GM19351 (cell line): ENCODE results near the gene CPLANE2.
"Not testable (repeated sequence)": the region's sequence is repeated elsewhere in the genome, so short reads cannot be mapped to it uniquely, and the experiment has no call there.

ENCODE experiments used
- ATAC-seq: cut with Tn5 transposase; IDR thresholded peaks from one replicate; pipeline ENCODE4 v1.9.1; 2021; ENCODE audit warnings: mild to moderate bottlenecking, moderate library complexity; ENCODE audit not compliant: unreplicated experiment

Gene CPLANE2

DNA sequence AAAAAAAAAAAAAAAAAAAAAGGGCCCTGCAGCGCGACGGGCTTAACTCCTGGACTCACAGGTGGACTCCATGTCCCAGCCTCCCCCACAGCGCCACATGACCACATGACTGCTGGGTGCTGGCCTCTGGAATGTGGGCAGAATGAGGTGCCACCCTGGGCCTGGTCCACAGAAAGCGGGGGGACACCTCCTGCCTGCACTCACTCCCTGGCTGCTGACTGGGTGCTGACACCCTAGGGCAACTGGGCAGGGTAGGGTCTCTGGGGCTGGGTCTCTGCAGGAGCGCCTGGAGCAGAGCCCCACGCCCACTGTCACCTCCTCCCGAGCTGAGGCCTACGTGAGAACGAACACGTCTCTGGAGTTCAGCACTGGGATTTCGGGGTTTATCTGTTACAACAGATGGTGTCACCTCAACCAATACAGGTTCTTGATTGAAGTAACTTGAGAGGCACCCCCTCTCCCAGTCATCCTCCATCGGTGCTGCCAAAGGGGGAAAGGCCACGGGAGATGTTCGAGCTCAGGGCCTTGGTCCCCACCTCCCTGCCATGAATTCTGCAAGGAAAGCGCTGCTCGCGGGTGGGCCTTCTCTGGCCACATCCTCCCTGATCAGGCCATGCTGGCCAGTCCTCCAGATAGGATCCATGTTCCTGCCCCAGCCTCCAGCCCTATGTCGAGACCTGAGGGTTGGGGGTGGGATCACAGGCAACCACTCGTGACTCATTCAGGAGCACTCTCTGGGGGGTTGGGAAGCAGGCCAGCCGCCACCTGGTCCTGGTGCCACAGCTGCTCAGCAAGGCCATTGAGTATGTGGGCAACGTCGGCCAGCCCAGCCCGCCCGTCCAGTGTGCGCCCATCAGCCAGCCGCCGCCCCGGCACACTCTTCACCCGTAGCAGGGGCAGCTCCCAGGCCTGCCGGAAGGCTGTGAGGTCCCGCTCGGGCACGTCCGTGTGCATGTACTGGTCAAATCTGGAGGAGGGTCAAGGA lies 5.4 kb downstream of the CPLANE2 start:
- no peak for ATAC-seq

DNA sequence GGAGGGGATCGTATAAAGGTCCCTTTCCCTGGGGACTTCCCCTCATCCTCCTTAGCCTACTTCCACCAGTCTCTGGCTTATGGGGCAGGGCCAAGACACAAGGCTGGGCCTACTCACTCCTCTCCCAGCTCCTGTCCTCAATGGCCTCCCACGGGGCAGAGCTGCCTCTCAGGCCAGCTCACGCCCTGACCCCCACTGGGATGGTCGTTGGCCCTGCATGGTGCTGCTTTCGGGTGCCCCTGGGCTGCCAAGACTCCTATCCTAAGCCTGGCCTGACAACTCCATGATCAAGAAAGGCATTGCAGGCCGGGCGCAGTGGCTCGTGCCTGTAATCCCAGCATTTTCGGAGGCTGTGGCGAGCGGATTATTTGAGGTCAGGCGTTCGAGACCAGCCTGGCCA lies 6.2 kb downstream of the CPLANE2 start:
- ATAC-seq = no peak

DNA sequence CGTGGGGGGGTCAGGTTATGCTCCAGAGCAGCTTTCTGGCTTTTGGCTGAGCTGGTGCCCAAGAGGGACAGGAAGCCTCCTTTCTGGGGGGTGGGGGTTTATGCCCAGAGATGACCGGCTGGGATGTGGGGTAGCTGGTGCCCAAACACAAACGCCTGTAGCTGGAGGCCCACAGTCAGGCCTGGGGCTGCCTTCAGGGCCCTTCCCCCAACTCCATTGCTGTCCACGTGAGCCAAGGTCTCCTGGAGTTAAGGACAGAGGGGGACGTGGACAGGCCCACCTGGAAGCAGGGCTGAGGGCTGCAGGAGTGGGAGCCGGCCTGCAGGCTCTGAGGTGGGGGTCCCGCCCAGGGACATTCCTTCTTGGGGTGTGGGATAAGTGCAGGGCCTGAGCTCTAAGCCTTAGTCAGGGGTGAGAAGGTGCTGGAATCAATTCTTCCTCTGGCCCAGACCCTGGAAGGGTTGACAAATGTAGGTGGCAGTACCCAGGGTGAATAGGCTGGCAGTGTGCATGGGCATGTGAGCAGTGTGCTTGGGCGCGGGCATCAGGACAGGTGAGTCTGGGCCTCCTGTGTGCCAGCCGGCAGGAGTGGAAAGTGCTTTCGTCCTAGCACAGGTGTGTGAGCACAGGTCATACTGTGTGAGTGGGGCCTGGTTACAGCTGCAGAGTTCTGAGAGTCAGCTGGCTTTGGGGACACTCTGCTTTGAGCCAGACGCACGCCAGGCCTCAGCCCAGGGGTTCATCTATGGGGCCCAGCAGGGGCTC lies 6.8 kb downstream of the CPLANE2 start:
- no peak for ATAC-seq

DNA sequence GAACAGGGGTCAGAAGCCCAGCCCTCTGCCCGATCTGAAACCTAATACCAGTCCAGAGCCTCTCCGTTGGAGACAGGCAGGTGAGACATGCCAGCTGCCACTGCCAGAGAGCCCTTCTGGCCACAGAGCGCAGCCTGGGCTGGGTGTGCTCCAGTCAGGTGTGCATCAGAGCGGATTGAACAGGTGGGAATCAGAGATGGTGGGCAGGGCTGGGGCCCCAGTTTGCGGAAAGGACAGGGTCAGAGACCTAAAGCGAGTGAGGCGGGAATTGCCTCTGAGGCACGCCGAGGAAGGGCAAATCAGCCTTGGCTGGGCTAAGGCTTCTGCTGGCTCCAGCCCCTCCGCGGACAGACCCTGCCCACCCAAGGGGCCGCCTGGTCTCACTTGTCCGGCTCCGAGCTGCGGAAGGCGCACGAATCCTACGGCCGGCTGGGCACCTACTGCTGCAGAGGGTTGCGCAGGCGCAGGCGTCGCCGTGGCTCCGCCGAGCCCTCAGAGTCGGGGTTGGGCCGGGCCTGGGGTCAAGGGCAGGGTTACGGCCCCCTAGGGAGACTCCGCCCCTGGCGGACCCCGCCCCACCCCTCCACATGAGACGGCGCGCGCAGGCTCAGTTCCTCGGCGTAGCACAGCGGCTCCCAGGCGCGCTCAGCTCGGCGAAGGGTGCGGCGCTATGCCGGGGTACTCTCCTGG lies 10.3 kb downstream of the CPLANE2 start:
- no peak for ATAC-seq

DNA sequence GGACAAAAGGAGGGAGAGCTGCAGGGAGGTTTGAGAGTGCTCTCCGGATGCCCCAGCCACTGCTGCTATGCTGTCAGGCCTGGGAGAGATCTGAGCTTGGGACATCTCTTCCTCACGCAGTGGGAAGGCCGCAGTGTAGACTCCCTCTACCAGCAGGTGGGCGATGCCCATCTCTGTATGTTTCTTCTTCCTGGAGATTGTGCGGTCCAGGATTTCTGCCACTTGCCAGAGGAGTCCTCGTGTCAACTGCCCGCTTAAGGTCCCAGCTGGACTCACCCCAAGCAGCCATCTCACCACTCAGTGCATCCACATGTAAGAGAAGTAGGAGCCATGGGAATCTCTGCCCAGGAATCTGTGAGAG lies 10.9 kb downstream of the CPLANE2 start:
- ATAC-seq = no peak

DNA sequence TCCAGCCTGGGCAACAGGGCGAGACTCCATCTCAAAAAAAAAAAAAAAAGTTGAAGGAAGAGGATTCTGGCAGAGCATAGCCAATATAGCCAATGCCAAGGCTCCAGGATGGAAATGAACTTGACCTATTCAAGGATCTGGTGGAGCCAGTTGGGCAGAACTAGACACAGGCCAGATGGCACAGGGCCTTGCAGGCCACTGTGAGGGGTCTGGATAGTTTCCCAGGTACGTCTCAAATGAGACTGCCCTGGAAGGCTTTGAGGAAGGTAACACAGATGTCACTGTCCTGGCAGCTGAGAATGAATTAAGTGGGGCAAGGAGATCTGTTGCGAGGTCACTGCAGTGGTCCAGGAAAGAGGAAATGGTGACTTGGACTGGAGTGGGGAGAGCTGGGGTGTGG lies 12.5 kb downstream of the CPLANE2 start:
- no peak for ATAC-seq

DNA sequence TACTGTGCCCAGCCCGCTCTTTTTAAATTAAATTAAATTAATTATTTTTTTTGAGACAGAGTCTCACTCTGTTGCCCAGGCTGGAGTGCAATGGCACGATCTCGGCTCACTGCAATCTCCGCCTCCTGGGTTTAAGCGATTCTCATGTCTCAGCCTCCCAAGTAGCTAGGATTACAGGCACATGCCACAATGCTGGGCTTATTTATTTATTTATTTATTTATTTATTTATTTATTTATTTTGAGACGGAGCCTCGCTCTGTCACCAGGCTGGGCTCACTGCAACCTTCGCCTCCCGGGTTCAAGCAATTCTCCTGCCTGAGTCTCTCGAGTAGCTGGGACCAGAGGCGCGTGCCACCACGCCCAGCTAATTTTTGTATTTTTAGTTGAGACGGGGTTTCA lies 14.3 kb downstream of the CPLANE2 start:
- ATAC-seq = not testable (repeated sequence)

DNA sequence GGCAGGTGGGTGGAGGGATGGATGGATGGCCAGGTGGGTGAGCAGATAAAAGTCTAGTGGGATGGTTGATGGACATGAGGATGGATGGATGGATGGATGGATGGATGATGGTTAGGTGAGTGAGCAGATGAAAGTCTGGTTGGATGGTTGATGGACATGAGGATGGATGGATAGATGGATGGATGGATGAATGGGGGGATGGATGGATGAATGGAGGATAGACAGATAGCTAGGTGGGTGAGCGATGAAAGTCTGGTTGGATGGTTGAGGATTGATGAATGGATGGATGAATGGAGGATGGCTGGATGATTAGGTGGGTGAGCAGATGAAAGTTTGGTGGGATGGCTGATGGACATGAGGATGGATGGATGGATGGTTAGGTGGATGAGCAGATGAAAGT lies 15.5 kb downstream of the CPLANE2 start:
- ATAC-seq = no peak

DNA sequence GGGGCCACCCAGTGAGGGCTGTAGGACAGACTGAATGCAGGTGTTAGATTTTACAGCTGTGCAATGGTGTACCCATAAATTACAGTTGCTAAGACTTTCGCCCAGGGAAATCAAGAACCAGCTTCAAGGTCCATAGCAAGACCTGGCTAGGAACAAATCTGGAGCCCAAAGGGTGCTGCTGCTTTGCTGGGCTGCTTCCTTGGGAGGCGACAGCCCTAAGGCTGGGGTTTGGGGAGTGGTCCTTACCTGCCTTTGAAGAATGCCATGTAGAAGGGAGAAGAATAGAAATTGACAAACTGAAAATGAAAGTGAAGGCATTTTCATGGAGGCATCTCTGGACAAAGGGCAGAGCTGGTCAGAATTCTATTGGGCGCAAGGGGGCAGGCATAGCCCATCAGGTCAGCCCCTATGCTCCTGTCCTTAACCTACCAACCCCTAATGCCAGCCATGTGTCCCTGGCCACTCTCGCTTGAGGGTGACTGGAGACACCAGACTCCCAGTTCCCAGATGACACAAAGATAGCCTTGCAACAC lies 16.9 kb downstream of the CPLANE2 start:
- no peak for ATAC-seq

DNA sequence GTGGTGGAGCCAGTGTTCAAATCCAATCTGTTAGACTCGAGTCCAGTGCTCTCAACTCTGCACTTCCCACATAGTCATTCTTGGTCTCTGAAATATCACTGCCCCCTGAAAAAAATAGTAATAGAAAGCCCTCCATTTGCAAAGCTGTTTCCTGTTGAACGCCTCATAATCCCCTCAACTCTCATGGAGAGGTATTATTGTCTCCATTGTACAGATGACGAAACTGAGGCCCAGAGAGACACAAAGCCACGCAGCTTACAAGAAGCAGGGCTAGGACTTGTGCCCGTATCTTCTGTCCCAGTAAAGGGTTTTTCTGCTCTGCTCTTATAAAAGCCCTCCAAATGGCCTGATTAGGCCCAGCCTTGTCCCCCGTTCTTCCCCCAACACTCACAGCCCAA lies 18.3 kb downstream of the CPLANE2 start:
- ATAC-seq = no peak

DNA sequence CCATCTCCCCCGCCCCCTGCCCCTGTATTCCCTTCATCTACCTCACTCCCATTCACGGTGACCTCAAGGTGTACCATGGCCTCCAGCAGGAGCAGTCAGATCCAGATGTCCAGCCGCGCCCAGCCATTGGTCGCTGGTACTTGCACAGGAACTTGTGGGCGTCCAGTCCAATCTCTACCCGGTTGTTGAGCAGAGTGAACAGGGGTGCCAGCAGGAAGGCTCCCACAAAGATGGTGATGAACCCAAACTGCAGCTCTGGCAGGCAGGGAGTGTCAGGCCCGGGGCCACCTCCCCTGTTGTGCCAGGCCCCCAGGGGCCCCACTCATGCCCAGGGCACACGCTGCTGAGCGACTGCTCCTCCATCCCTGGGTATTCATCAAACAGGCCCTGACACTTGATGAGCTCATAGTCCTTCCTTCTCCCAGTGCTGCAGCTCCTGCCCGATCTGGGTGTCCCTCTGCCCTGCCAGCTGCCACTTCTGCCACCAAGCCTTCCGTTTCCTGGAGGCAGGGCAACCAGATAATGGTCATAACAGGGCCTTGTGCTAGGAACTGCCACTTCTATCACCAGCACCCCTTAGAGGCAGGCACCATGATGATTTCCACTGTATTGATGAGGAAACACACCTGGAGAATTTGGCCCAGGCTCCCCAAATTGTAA lies 18.8 kb downstream of the CPLANE2 start:
- ATAC-seq = no peak

DNA sequence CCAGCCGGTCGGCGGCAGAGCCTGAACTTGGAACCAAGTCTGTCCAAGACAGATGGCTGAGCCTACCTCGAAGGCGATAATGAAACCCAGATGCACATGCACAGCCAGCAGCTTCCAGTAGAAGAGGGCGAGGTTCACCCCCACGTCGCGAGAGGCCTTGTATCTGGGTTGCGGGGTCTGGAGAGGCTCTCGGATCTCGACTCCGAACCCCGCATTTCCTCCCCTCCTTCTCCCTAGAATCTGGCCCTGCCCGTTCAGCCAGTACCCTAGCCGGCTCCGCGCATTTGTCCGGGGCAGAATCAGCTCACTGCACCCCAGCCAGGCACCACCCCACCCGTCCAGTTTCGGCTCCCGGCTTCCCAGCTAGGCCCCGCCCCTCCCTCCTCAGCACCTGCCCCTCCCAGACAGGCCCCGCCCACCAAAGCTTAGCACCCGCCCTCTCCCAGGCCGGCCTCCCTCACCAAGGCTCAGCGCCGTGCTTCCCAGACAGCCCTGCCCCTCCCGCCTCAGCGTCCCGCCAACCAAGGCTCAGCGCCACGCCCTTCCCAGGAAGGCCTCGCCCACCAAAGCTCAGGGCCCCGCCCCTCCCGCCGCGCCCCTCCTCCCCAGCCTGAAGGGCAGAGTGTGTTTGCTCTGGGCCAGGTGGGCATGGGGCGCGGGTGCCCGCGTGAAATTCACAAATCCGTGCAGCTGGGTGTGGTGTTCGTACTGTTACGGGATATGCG lies 19.8 kb downstream of the CPLANE2 start:
- ATAC-seq = peak; percentile 93

DNA sequence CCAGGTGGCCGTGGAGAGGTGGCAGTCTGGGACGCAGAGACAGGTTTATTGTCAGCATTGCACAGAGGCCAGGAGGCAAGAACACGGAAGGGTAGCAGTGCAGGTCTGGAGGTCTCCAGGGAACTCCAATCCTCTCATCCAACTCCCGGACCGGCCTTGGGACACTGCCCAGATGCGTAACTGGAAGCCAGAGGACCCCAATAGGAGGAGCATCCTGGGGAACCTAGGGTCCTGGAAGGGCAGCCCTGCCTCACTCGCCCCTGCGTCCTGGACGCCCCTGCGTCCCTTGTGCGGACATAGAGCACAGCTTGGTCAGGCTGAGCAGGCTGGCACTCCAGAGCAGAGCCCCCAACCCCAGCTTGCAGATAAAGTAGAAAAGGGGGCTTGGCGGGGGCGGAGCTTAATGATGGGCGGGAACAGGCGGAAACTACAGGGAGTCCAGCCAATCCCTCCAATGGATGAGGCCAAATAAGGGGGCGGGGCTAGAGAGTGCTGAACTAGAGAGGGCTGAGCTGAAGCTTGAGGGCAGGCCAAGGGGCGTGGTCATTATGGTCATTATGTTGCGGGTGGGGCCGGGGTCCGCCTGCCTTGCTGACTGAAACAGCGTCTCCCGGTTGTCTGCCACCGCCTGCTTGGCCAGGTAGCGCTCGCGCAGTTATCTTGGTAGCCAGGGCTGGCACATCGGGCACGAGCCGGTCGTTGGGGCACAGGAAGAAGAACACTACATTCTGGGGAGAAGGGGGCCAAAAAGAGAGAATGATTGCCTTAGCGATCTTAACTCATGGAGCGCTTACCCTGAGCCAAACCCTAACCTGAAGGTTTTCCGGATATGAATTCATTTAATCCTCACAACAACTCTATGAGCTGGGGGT lies 20.9 kb downstream of the CPLANE2 start:
- no peak for ATAC-seq

DNA sequence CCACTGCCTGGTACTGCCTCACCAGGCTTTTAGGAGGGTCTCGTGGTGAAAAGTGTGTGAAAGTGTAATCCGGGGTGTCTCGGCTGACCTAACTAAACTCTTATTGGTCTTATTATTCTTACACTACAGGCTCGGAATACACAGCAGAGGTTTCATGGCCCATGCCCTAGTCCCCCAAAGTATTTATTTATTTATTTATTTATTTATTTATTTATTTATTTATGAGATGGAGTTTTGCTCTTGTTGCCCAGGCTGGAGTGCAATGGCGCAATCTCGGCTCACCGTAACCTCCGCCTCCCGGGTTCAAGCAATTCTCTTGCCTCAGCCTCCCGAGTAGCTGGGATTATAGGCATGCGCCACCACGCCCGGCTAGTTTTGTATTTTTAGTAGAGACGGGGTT lies 21.7 kb downstream of the CPLANE2 start:
- not testable (repeated sequence) for ATAC-seq

DNA sequence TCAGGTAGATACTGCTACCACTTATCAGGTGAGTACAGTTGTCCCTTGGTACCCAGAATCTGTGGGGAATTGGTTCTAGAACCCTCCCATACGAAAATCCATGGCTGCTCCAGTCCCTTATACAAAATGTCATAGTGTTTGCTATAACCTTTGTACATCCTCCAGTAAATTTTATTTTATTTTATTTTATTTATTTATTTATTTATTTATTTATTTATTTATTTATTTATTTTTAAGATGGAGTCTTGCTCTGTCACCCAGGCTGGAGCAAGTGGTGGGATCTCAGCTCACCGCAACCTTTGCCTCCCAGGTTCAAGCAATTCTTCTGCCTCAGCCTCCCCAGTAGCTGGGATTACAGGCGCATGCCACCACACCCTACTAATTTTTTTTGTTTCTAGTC lies 23.4 kb downstream of the CPLANE2 start:
- not testable (repeated sequence) for ATAC-seq

DNA sequence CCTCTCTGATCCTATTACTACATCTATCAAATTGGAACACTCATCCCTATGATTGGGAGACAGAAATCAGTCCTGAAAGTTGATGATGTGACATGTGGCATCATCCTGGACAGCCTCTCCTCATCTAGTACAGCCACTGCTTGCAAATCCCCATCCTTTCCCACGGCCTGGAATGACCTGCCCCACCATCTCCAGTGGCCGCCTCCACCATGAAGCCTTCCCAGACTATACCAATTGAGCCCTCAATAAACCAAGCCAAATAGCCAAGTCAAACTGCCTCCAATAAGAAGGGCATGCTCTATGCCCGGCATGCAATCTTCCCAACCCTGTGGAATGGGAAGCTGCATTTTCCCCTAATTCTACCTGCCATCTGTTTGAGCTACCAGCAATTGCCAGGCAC lies 24.0 kb downstream of the CPLANE2 start:
- ATAC-seq = no peak

DNA sequence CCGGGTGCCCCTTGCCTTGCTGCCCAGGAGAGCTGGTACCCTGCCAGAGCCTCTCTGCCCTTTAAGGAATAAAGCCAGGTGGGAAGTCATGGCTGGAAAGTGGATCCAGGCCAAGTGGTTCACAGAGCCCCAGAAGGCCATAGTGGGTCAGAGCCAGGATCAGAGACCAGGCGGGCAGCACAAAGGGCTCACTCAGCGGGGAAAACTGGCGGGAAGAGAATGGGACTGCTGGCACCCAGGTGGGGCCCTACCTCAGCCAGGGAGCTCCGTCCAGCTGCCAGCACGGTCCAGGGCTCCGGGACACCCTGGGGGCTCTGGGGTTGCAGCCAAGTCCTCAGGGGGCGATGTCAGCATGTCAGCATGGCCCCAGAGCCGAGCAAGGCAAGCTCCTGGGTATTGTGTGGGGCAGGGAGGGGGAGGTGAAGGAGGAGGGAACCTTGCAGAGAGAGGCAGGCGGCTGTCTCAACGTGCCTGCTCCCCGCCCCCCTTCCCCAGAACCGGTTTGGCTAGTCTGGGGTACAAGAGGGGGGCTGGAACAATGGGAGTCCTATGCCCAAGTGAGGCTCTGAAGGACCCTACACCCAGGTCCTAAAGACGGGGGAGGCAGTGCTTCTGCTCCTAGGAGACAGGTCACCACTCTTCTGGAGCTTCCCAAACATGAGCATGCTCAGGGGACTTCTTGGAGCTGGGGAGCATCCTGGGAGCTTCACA lies 24.6 kb downstream of the CPLANE2 start, which contains the start of gene ARHGEF19:
TSS of gene ARHGEF19 (minus strand) at position 402 of the 711 bp plus-strand sequence. CDS start 3,598 bp downstream, outside the sequence.
- ATAC-seq = no peak

DNA sequence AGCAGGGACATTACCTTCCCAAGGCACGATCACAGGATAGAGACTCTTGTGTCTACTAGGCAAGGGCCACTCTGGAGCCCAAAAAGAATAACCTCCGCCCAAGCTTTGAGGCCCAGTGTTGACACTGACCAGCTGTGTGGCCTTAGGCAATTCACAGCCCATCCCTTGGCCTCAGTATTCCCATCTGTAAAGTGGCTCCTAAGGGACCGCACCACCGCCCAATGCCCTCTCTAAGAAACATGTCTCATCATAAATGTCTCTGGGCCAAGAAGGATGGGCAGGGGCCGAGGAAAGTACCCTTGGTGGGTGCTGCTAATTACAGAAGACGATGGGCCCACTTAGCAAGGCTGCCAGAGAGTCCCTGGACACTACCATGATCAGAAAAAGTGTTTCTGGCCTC lies 25.2 kb downstream of the CPLANE2 start:
- ATAC-seq = no peak
